DOHH2 (cell line): ENCODE results near the gene PLEKHJ1.

Experiments
- H3F3A ChIP-seq: fragments of 200-600 bp; sonication (generic), shearing (Covaris generic); 2 replicates; pipeline ENCODE4 v1.6.0; 2016; ENCODE audit warnings: antibody characterized with exemption, mild to moderate bottlenecking; ENCODE audit not compliant: control insufficient read depth, insufficient read depth
- H3K27ac ChIP-seq: fragments of 200-600 bp; sonication (generic); 2 replicates; pipeline ENCODE4 v1.5.1; 2014; ENCODE audit warnings: low read depth, mild to moderate bottlenecking, low read length, moderate library complexity
- H3K27me3 ChIP-seq: fragments of 200-600 bp; sonication (generic); 2 replicates; pipeline ENCODE4 v1.6.1; 2014; ENCODE audit warnings: mild to moderate bottlenecking, low read length, mixed read lengths; ENCODE audit not compliant: control insufficient read depth
- H3K36me3 ChIP-seq: fragments of 200-600 bp; sonication (generic); 2 replicates; pipeline ENCODE4 v1.6.1; 2014; ENCODE audit warnings: mild to moderate bottlenecking, low read length, moderate library complexity, mixed read lengths; ENCODE audit not compliant: control insufficient read depth
- H3K4me1 ChIP-seq: fragments of 200-600 bp; sonication (generic); 2 replicates; pipeline ENCODE4 v1.6.1; 2014; ENCODE audit warnings: mild to moderate bottlenecking, low read length, mixed read lengths; ENCODE audit not compliant: control insufficient read depth
- H3K4me2 ChIP-seq: fragments of 200-600 bp; sonication (generic); 2 replicates; pipeline ENCODE4 v1.6.0; 2014; ENCODE audit warnings: mild to moderate bottlenecking, low read length, moderate library complexity
- H3K4me3 ChIP-seq: fragments of 200-600 bp; sonication (generic); 2 replicates; pipeline ENCODE4 v1.5.1; 2014; ENCODE audit warnings: mild to moderate bottlenecking, low read length, mixed read lengths
- H3K79me2 ChIP-seq: fragments of 200-600 bp; sonication (generic); 2 replicates; pipeline ENCODE4 v1.6.1; 2014; ENCODE audit warnings: mild to moderate bottlenecking, low read length, mixed read lengths; ENCODE audit not compliant: control insufficient read depth
- H3K9me2 ChIP-seq: fragments of 200-600 bp; sonication (generic); replicated peaks from 2 replicates; pipeline ENCODE4 v1.6.1; 2014; ENCODE audit warnings: mild to moderate bottlenecking, low read length, mixed read lengths; ENCODE audit not compliant: control insufficient read depth
- H3K9me3 ChIP-seq: fragments of 200-600 bp; sonication (generic); 2 replicates; pipeline ENCODE4 v1.6.1; 2014; ENCODE audit warnings: antibody characterized with exemption, low read length, mixed read lengths; ENCODE audit not compliant: control insufficient read depth, insufficient read depth
- H4K20me1 ChIP-seq: fragments of 200-600 bp; sonication (generic); 2 replicates; pipeline ENCODE4 v1.6.0; 2014; ENCODE audit warnings: low read depth, mild to moderate bottlenecking, antibody characterized with exemption, low read length, moderate library complexity; ENCODE audit not compliant: control insufficient read depth, insufficient read depth
- CTCF ChIP-seq: fragments of 200-600 bp; sonication (generic); IDR thresholded peaks from one replicate; pipeline ENCODE4 v1.5.1; 2014; ENCODE audit warnings: antibody characterized with exemption, mild to moderate bottlenecking, low read depth, low read length; ENCODE audit not compliant: poor library complexity, severe bottlenecking
- EZH2phosphoT487 ChIP-seq: fragments of 200-600 bp; sonication (generic); IDR thresholded peaks from 2 replicates; pipeline ENCODE4 v1.6.1; 2017; ENCODE audit warnings: borderline replicate concordance, mild to moderate bottlenecking, antibody characterized with exemption, low read length, moderate library complexity, mixed read lengths

PLEKHJ1 gene

GRCh38 chr19:2236064-2236313, 140 bp downstream of the PLEKHJ1 start:
- H3K79me2 ChIP-seq = peaks cover 95% of the 10 kb centered on the region
- no peak for TF ChIP-seq CTCF
- TF ChIP-seq EZH2phosphoT487 = no peak
- peak overlapping the region; percentile 77 for H3K27ac ChIP-seq
- no peaks in the 10 kb centered on the region for H3K9me2 ChIP-seq
- 0 out of 2 replicates have a peak, but pooled peaks cover 7% of the 10 kb centered on the region for H3F3A ChIP-seq
- H3K4me3 ChIP-seq = peak overlapping the region; percentile 97
- peak overlapping the region; percentile 88 for H3K4me2 ChIP-seq
- no peaks in the 10 kb centered on the region for H3K27me3 ChIP-seq
- peaks cover 62% of the 10 kb centered on the region for H3K4me1 ChIP-seq
- H3K9me3 ChIP-seq = no peaks in the 10 kb centered on the region
- H4K20me1 ChIP-seq = peaks cover 34% of the 10 kb centered on the region
- H3K36me3 ChIP-seq = peaks cover 89% of the 10 kb centered on the region

- Histone ChIP-seq H4K20me1 (peaks cover 29% of the 10 kb centered on the region), H3K79me2 (peaks cover 94% of the 10 kb centered on the region), H3K27me3 (no peaks in the 10 kb centered on the region), H3K9me2 (no peaks in the 10 kb centered on the region), H3K9me3 (no peaks in the 10 kb centered on the region), H3K4me1 (peaks cover 58% of the 10 kb centered on the region), H3K4me2 (peak overlapping the region; percentile 88), H3K27ac (peak overlapping the region; percentile 77), H3K4me3 (peak overlapping the region; percentile 97), H3K36me3 (peaks cover 89% of the 10 kb centered on the region), H3F3A (peaks cover 10% of the 10 kb centered on the region)
- no peak for TF ChIP-seq EZH2phosphoT487
- no peak for TF ChIP-seq CTCF
Measured at GRCh38 chr19:2235381-2236063, 607 bp downstream of the PLEKHJ1 start.

GRCh38 chr19:2234996-2235380, 1.1 kb downstream of the PLEKHJ1 start:
- Histone ChIP-seq H3K27me3 (no peaks in the 10 kb centered on the region), H3K9me3 (no peaks in the 10 kb centered on the region), H3K4me3 (peak overlapping the region; percentile 97), H3K36me3 (peaks cover 89% of the 10 kb centered on the region), H3K27ac (peak overlapping the region; percentile 77), H3K79me2 (peaks cover 89% of the 10 kb centered on the region), H3K4me1 (peaks cover 52% of the 10 kb centered on the region), H3K9me2 (no peaks in the 10 kb centered on the region), H3K4me2 (peak overlapping the region; percentile 88), H3F3A (peaks cover 13% of the 10 kb centered on the region), H4K20me1 (peaks cover 24% of the 10 kb centered on the region)
- TF ChIP-seq EZH2phosphoT487 = no peak
- no peak for TF ChIP-seq CTCF
